ENCODE data around the gene SPSB2. TPM values are rescaled to one million over a fixed set of nuclear protein-coding genes. Genes with fewer than 3 reads are reported as not detected.
"Not testable (repeated sequence)": the region's sequence is repeated elsewhere in the genome, so short reads cannot be mapped to it uniquely, and the experiment has no call there.

Gene SPSB2
- polyA plus RNA-seq, 1 experiment = 2.6 TPM

DNA sequence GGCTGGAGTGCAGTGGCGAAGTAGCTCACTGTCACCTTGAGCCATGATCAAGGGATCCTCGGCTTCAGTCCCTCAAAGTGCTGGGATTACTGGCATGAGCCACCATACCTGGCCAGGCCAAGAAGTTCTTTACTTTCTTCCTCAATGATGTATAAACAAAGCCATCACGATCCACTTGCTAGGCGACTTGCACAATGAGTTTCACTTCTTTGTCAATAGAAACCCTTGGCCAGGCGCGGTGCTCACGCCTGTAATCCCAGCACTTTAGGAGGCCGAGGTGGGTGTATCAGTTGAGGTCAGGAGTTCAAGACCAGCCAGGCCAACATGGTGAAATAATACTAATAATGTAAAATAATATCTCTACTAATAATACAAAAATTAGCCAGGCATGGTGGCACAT is 14.4 kb upstream of the SPSB2 start:
- H3K9me3 ChIP-seq (ENCODE audit: control insufficient read depth, insufficient read depth, low read length) = no peaks in the 10 kb centered on the region; the same call in 1 of the 2 replicates
- no peak overlapping the region for H3K4me3 ChIP-seq (ENCODE audit: low read depth, low read length)
- H3K27ac ChIP-seq (ENCODE audit: low read depth, low read length) = no peak overlapping the region
- ChIA-PET POLR2A (interaction anchor here (0.7 kb wide), 1 partner anchor 14 kb away, joined by 3 read pairs; the partner anchor contains the start of gene SPSB2), CTCF (interaction anchor here (1.1 kb wide), 1 partner anchor 15 kb away, joined by 10 read pairs; the partner anchor contains the start of gene SPSB2)
- no peaks in the 10 kb centered on the region for H3K27me3 ChIP-seq (ENCODE audit: control insufficient read depth, insufficient read depth, low read length)
- TF ChIP-seq, protein P1, sequence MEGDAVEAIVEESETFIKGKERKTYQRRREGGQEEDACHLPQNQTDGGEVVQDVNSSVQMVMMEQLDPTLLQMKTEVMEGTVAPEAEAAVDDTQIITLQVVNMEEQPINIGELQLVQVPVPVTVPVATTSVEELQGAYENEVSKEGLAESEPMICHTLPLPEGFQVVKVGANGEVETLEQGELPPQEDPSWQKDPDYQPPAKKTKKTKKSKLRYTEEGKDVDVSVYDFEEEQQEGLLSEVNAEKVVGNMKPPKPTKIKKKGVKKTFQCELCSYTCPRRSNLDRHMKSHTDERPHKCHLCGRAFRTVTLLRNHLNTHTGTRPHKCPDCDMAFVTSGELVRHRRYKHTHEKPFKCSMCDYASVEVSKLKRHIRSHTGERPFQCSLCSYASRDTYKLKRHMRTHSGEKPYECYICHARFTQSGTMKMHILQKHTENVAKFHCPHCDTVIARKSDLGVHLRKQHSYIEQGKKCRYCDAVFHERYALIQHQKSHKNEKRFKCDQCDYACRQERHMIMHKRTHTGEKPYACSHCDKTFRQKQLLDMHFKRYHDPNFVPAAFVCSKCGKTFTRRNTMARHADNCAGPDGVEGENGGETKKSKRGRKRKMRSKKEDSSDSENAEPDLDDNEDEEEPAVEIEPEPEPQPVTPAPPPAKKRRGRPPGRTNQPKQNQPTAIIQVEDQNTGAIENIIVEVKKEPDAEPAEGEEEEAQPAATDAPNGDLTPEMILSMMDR (IDR thresholded peaks at IDR 0.05; ENCODE audit: low read depth, low read length) = no peak
- no peak for DNase-seq (ENCODE audit: low read depth, low spot score)

DNA sequence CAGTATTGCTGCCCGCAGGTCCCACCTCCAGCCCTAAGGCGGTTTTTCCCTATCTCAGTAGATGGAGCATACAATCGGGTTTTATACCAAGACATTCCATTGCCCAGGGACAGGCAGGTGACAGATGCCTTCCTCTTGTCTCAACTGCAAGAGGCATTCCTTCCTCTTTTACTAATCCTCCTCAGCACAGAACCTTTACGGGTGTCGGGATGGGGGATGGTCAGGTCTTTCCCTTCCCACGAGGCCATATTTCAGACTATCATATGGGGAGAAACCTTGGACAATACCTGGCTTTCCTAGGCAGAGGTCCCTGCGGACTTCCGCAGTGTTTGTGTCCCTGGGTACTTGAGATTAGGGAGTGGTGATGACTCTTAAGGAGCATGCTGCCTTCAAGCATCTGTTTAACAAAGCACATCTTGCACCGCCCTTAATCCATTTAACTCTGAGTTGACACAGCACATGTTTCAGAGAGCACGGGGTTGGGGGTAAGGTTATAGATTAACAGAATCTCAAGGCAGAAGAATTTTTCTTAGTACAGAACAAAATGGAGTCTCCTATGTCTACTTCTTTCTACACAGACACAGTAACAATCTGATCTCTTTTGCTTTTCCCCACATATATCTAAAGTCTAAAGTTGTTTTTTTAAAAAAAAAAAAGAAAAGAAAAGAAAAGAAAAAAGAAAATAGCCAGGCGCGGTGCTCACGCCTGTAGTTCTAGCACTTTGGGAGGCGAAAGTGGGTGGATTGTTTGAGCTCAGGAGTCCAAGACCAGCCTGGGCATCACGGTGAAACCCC is 13.3 kb upstream of the SPSB2 start:
- CTCF ChIA-PET = interaction anchor here (1.1 kb wide), 1 partner anchor 14 kb away, joined by 10 read pairs; the partner anchor contains the start of gene SPSB2
- H3K27me3 ChIP-seq (ENCODE audit: control insufficient read depth, insufficient read depth, low read length); POLR2A ChIA-PET: not testable (repeated sequence)

DNA sequence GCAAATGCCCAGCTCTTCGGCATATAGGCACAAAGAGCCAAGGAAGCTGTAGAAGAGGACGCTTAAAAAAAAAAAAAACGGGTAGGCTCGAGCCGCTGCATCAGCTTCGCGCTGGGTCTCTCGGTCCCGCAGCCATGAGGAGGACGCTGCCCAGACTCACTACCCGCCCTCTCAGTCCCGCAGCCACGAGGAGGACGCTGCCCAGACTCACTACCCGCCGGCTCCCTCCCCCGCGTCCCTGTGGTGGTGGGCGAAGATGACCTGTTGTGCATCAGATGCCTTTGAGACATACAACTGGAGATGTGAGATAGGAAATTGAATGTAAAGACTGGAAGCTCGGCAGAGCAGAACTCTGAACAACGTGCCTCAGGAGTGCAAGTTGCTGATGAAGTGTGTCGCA is 11.4 kb upstream of the SPSB2 start:
- Histone ChIP-seq H3K27me3 (ENCODE audit: control insufficient read depth, insufficient read depth, low read length) (no peaks in the 10 kb centered on the region), H3K4me3 (ENCODE audit: low read depth, low read length) (no peak overlapping the region), H3K27ac (ENCODE audit: low read depth, low read length) (no peak overlapping the region), H3K9me3 (ENCODE audit: control insufficient read depth, insufficient read depth, low read length) (no peaks in the 10 kb centered on the region)
- ChIA-PET POLR2A (interaction anchor here (0.7 to 1.2 kb wide), 2 partner anchors 16 to 30 kb away, joined by 3 to 4 read pairs; partner anchors contain the start of gene ENO2), CTCF (interaction anchor here (0.6 to 0.7 kb wide), 2 partner anchors 15 to 39 kb away, joined by 3 read pairs; no protein-coding TSS in a partner anchor)
- TF ChIP-seq, protein P1 (IDR thresholded peaks at IDR 0.05; ENCODE audit: low read depth, low read length) = no peak
- no peak for DNase-seq (ENCODE audit: low read depth, low spot score)

More for the DNA sequence above, 13.3 kb upstream of the SPSB2 start:
- not testable (repeated sequence) for DNase-seq (ENCODE audit: low read depth, low spot score); H3K27ac ChIP-seq (ENCODE audit: low read depth, low read length); H3K9me3 ChIP-seq (ENCODE audit: control insufficient read depth, insufficient read depth, low read length); H3K4me3 ChIP-seq (ENCODE audit: low read depth, low read length)

DNA sequence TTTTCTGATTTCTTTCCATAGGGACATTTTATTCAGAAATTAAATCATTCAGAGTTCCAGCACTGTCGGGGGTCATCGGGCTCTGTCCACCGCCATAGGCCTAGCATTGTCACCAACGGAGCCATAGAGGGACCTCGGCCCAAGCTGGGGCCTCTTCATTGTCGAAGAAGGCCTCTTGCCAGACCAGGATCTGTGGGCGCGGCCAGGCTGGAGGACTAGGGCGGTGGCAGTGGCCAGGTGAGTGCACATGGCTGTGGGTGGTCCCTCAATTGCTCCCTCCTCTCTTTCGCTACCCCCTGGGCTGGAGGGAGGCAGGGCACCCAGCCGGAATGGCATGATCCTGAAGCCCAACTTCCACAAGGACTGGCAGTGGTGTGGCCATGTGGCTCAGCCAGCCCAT is 10.6 kb upstream of the SPSB2 start:
- ChIA-PET POLR2A (no interaction called here), CTCF (interaction anchor here (3.5 kb wide), 1 partner anchor 12 kb away, joined by 29 read pairs; the partner anchor contains the start of gene SPSB2)
- Histone ChIP-seq H3K27ac (ENCODE audit: low read depth, low read length) (no peak overlapping the region), H3K27me3 (ENCODE audit: control insufficient read depth, insufficient read depth, low read length) (no peaks in the 10 kb centered on the region), H3K4me3 (ENCODE audit: low read depth, low read length) (no peak overlapping the region), H3K9me3 (ENCODE audit: control insufficient read depth, insufficient read depth, low read length) (no peaks in the 10 kb centered on the region)
- no peak for DNase-seq (ENCODE audit: low read depth, low spot score)
- TF ChIP-seq, protein P1 (IDR thresholded peaks at IDR 0.05; ENCODE audit: low read depth, low read length) = no peak

DNA sequence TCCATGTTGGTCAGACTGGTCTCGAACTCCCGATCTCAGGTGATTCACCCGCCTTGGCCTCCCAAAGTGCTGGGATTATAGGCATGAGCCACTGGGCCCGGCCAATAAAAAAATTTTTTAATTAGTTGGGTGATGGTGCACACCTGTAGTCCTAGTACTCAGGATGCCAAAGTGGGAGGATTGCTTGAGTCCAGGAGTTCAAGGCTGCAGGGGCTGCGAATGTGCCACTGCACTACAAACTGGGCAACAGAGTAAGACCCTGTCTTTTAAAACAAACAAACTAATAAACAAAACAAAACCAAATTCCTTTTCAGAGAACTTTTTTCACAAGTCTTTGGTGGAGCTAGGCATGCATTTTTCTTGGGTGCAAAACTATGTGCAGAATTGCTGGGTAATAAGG is 10.1 kb upstream of the SPSB2 start:
- H3K27ac ChIP-seq (ENCODE audit: low read depth, low read length) = no peak overlapping the region
- H3K27me3 ChIP-seq (ENCODE audit: control insufficient read depth, insufficient read depth, low read length) = no peaks in the 10 kb centered on the region
- TF ChIP-seq, protein P1 (IDR thresholded peaks at IDR 0.05; ENCODE audit: low read depth, low read length) = no peak
- H3K9me3 ChIP-seq (ENCODE audit: control insufficient read depth, insufficient read depth, low read length) = no peaks in the 10 kb centered on the region
- no peak overlapping the region for H3K4me3 ChIP-seq (ENCODE audit: low read depth, low read length)
- ChIA-PET CTCF (interaction anchor here (1.3 to 3.5 kb wide), 3 partner anchors 8 to 54 kb away, joined by 3 to 29 read pairs (median 10); partner anchors contain the start of gene SPSB2), POLR2A (no interaction called here)
- no peak for DNase-seq (ENCODE audit: low read depth, low spot score)

DNA sequence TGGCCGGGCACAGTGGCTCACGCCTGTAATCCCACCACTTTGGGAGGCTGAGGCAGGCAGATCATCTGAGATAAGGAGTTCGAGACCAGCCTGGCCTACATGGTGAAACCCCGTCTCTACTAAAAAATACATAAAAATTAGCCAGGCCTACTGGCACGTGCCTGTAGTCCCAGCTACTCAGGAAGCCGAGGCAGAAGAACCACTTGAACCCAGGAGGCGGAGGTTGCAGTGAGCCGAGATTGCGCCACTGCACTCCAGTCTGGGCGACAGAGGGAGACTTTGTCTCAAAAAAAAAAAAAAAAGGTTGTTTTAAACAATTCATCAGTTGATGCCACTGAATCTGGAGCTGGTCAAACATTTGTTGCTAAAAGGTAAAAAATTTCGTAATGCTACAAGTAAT is 6.7 kb upstream of the SPSB2 start:
- not testable (repeated sequence) for H3K27me3 ChIP-seq (ENCODE audit: control insufficient read depth, insufficient read depth, low read length); H3K4me3 ChIP-seq (ENCODE audit: low read depth, low read length); H3K27ac ChIP-seq (ENCODE audit: low read depth, low read length); H3K9me3 ChIP-seq (ENCODE audit: control insufficient read depth, insufficient read depth, low read length); DNase-seq (ENCODE audit: low read depth, low spot score)
- ChIA-PET CTCF (interaction anchor here (1.0 to 1.4 kb wide), 2 partner anchors 11 to 322 kb away, joined by 3 read pairs; no protein-coding TSS in a partner anchor), POLR2A (interaction anchor here (0.7 kb wide), 1 partner anchor 29 kb away, joined by 4 read pairs; no protein-coding TSS in a partner anchor)

DNA sequence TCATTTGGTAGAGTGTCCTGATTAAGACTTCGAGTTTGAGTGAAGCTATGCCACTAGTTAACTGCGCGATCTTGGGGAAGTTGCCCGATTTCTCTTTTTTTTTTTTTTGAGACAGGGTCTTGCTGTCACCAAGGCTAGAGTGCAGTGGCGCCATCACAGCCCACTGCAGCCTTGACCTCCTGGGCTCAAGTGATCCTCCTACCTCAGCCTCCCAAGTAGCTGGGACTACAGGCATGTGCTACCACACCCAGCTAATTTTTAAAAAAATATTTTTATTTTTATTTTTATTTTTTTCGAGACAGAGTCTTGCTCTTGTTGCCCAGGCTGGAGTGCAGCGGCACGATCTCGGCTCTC is 889 bp upstream of the SPSB2 start:
- CTCF ChIA-PET = interaction anchor here (1.3 to 3.5 kb wide), 4 partner anchors 17 to 120 kb away, joined by 4 to 19 read pairs (median 10); partner anchors contain the start of gene MLF2
- Histone ChIP-seq H3K4me3 (ENCODE audit: low read depth, low read length) (peak overlapping the region; percentile 84), H3K27ac (ENCODE audit: low read depth, low read length) (peak overlapping the region; percentile 81)
- not testable (repeated sequence) for DNase-seq (ENCODE audit: low read depth, low spot score); H3K27me3 ChIP-seq (ENCODE audit: control insufficient read depth, insufficient read depth, low read length); H3K9me3 ChIP-seq (ENCODE audit: control insufficient read depth, insufficient read depth, low read length)
- POLR2A ChIA-PET = interaction anchor here (0.5 to 3.2 kb wide), 3 partner anchors 17 to 73 kb away, joined by 3 to 35 read pairs (median 14); partner anchors contain the start of genes C12orf57 and RNU7-1

Measured in AG04450 (cell line).